ENCODE measurements around the gene NAA16. TPM values are rescaled to one million over a fixed set of nuclear protein-coding genes. Genes with fewer than 3 reads are reported as not detected.

Gene NAA16
- total RNA-seq, 1 experiment from 2014 or later: 27.2 TPM

DNA sequence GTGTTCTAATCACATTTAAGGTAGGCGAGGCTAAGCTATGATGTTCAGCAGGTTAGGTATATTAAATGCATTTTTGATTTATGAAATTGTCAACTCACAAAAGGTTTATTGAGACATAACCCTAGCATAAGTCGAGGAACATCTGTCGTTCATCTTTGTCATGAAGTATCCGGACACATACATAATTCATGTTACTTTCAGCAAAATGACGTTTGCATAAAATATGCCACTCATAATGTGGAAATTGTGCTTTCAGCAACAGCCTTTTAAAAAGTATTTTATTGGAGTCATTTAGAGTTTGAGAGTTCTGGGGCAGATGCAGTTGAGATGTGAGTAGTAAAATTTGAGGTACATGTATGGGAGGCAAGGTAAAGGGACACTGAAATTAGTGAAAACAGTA is 66.4 kb downstream of the NAA16 start:
- Histone ChIP-seq H3K4me1 (ENCODE audit: insufficient read depth, low read length, poor library complexity, severe bottlenecking) (no peaks in the 10 kb centered on the region), H3K4me3 (ENCODE audit: low read depth, low read length, poor library complexity, severe bottlenecking) (no peak overlapping the region), H3K27me3 (replicated peaks; ENCODE audit: insufficient read depth, low read depth, low read length, poor library complexity) (no peaks in the 10 kb centered on the region), H3K27ac (ENCODE audit: low read depth, low read length, poor library complexity, severe bottlenecking) (no peak overlapping the region), H3K36me3 (ENCODE audit: insufficient read depth, low read length, poor library complexity, severe bottlenecking) (peaks cover 13% of the 10 kb centered on the region), H3K9me3 (ENCODE audit: low read depth, low read length, poor library complexity, severe bottlenecking) (no peaks in the 10 kb centered on the region)
- POLR2A ChIA-PET (ENCODE audit: low non-redundant PET): no interaction called here
- intact Hi-C loops (cut with micrococcal nuclease; ENCODE audit: unreplicated experiment): no loop called here
- TF ChIP-seq EZH2 (IDR thresholded peaks at IDR 0.05; ENCODE audit: borderline replicate concordance, low read depth, low read length, poor library complexity, severe bottlenecking): no peak
- TF ChIP-seq, protein P1, sequence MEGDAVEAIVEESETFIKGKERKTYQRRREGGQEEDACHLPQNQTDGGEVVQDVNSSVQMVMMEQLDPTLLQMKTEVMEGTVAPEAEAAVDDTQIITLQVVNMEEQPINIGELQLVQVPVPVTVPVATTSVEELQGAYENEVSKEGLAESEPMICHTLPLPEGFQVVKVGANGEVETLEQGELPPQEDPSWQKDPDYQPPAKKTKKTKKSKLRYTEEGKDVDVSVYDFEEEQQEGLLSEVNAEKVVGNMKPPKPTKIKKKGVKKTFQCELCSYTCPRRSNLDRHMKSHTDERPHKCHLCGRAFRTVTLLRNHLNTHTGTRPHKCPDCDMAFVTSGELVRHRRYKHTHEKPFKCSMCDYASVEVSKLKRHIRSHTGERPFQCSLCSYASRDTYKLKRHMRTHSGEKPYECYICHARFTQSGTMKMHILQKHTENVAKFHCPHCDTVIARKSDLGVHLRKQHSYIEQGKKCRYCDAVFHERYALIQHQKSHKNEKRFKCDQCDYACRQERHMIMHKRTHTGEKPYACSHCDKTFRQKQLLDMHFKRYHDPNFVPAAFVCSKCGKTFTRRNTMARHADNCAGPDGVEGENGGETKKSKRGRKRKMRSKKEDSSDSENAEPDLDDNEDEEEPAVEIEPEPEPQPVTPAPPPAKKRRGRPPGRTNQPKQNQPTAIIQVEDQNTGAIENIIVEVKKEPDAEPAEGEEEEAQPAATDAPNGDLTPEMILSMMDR (conservative IDR thresholded peaks at IDR 0.05; ENCODE audit: low read depth, low read length): no peak
- CTCF ChIA-PET: no interaction called here
- no peak for DNase-seq (ENCODE audit: low spot score)
- no TSS peak for BruUV-seq (replicated peaks)

DNA sequence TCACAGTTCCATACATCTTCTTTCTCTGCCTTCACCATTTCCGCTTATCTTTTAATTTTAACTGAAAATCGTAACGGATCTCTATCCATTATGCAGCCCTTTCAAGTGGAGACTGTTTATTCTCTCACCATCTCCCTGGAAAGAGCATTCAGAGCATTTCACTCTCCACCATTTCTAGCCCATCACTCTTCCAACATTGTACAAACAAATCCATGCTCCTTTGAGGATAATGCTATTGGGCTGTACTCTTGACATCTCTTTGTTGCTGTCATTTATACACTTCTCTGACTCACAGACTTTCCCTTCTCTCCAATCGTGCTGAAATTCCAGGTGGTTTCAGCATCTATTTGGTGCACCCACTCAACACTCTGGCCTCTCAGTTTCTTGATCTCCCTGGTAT is 71.4 kb downstream of the NAA16 start:
- TF ChIP-seq, protein P1 (conservative IDR thresholded peaks at IDR 0.05; ENCODE audit: low read depth, low read length): no peak
- no peak for TF ChIP-seq EZH2 (IDR thresholded peaks at IDR 0.05; ENCODE audit: borderline replicate concordance, low read depth, low read length, poor library complexity, severe bottlenecking)
- Histone ChIP-seq H3K9me3 (ENCODE audit: low read depth, low read length, poor library complexity, severe bottlenecking) (no peaks in the 10 kb centered on the region), H3K27me3 (replicated peaks; ENCODE audit: insufficient read depth, low read depth, low read length, poor library complexity) (no peaks in the 10 kb centered on the region), H3K4me1 (ENCODE audit: insufficient read depth, low read length, poor library complexity, severe bottlenecking) (no peaks in the 10 kb centered on the region), H3K27ac (ENCODE audit: low read depth, low read length, poor library complexity, severe bottlenecking) (no peak overlapping the region), H3K4me3 (ENCODE audit: low read depth, low read length, poor library complexity, severe bottlenecking) (no peak overlapping the region), H3K36me3 (ENCODE audit: insufficient read depth, low read length, poor library complexity, severe bottlenecking) (no peaks in the 10 kb centered on the region)
- CTCF ChIA-PET: no interaction called here
- DNase-seq (ENCODE audit: low spot score): no peak
- POLR2A ChIA-PET (ENCODE audit: low non-redundant PET): no interaction called here
- intact Hi-C loops (cut with micrococcal nuclease; ENCODE audit: unreplicated experiment): loop anchor here (10.0 kb wide), 1 partner anchor 732 kb away; no protein-coding TSS in a partner anchor
- no TSS peak for BruUV-seq (replicated peaks)

DNA sequence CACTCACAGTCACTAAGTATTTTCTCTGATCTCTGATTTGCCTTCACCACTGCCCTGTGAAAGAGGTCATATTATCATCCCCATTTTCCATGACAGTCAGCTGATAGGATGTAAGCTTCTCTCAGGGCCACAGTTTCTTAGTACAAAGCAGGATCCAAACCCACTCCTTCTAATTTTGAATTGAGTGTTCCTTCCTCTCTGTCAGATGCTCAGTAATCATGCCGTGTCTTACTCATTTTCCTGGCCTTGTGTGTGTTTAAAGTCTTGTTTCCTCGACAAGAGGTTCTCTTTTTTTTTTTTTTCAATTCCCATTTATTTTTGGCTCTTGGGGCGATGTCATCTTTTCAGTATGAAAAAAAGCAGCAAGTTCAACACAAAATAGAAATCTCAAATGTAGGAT is 72.3 kb downstream of the NAA16 start:
- CTCF ChIA-PET: no interaction called here
- H3K27me3 ChIP-seq (replicated peaks; ENCODE audit: insufficient read depth, low read depth, low read length, poor library complexity): no peaks in the 10 kb centered on the region
- no peaks in the 10 kb centered on the region for H3K4me1 ChIP-seq (ENCODE audit: insufficient read depth, low read length, poor library complexity, severe bottlenecking)
- no peak for TF ChIP-seq EZH2 (IDR thresholded peaks at IDR 0.05; ENCODE audit: borderline replicate concordance, low read depth, low read length, poor library complexity, severe bottlenecking)
- TF ChIP-seq, protein P1 (conservative IDR thresholded peaks at IDR 0.05; ENCODE audit: low read depth, low read length): no peak
- H3K36me3 ChIP-seq (ENCODE audit: insufficient read depth, low read length, poor library complexity, severe bottlenecking): no peaks in the 10 kb centered on the region
- no peak overlapping the region for H3K4me3 ChIP-seq (ENCODE audit: low read depth, low read length, poor library complexity, severe bottlenecking)
- H3K9me3 ChIP-seq (ENCODE audit: low read depth, low read length, poor library complexity, severe bottlenecking): no peaks in the 10 kb centered on the region
- BruUV-seq (replicated peaks): no TSS peak
- POLR2A ChIA-PET (ENCODE audit: low non-redundant PET): no interaction called here
- intact Hi-C loops (cut with micrococcal nuclease; ENCODE audit: unreplicated experiment): loop anchor here (10.0 kb wide), 1 partner anchor 731 kb away; no protein-coding TSS in a partner anchor
- no peak overlapping the region for H3K27ac ChIP-seq (ENCODE audit: low read depth, low read length, poor library complexity, severe bottlenecking)
- DNase-seq (ENCODE audit: low spot score): no peak
